ENCODE results near the gene TRIM54.

DNA sequence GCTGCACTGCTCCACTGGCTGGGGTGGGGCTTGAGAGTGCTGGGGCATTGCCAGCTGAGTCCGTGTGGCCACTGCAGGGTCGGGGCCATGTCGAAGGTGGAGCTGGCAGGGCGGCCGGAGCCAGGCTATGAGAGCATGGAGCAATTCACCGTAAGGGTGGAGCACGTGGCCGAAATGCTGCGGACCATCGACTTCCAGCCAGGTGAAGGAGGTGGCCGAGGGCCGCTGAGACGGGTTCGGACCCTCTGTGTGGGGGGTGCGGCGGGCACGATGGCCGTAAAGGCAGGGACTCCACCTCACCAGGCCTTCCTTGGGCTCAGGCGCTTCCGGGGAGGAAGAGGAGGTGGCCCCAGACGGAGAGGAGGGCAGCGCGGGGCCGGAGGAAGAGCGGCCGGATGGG, 23.9 kb downstream of the TRIM54 start:
- TF ChIP-seq EZH2 (IDR thresholded peaks at IDR 0.05) (no peak), POLR2AphosphoS5 (IDR thresholded peaks at IDR 0.05; ENCODE audit: borderline replicate concordance, low read depth, low read length) (no peak)

Measured in SK-N-MC (cell line).